Measurements from ENCODE around the gene SARM1.
"Not testable (repeated sequence)": the region's sequence is repeated elsewhere in the genome, so short reads cannot be mapped to it uniquely, and the experiment has no call there.

SARM1 gene

DNA sequence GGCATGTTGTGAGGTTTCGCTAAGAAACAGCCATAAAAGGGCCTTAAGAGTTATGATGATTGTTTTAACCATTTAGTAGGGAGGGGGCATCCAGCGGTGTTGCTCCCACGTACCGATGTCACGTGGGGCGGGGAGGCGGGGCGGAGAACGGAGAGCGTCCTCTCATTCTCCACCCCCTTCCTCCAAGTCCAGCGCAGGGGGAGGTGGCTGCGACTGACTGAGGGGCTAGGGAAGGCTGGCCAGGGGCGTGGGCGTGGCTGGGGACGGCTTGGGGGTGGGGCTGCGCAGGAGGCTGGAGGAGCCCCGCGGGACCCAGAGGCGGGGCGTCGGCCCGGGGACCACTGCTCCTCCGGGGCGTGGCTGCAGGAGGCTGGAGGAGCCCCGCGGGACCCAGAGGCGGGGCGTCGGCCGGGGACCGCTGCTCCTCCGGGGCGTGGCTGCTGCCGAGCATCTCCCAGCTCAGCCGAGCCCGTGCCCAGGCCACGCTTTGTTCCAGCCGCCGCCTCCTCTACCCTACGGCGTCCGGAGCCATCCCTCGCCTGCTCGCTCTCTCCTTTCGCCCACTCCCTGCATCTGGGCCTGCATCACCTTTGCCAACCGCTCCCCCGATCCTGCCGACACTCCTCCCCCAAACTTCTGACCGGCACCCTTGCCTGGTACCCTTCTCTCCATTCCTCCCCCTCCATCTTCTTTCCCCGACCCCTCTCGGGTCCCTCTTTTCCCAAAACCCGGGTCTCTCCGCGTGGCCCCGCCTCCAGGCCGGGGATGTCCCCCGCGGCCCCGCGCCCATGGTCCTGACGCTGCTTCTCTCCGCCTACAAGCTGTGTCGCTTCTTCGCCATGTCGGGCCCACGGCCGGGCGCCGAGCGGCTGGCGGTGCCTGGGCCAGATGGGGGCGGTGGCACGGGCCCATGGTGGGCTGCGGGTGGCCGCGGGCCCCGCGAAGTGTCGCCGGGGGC is at the start of gene SARM1:
Gene SARM1 (plus strand): TSS at position 450 of the 958 bp plus-strand sequence. CDS start 339 bp downstream, at position 789.
- peak; percentile 93 for DNase-seq (ENCODE audit: low spot score)

DNA sequence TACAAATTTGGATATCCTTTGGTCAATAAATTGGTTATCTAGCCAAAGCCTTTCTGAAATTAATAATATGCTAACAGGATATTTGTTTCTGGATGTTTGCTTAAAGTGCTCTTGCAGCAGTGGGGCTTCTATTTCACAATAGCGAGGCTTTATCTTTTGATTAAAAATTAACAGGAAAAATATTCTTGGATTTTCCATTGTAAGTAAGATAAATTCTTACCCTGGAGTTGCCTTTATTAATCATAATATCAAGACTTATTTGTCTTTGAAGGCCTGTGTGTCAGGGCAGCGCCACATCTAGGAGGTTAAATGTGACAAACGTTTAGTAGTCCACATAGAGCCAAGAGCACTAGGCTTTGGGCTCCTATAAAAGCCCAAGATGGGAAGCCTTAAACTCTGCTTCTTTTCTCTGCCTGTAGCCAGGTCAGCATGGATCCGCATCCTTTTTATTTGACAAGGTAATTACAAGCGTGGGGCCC is 47.2 kb upstream of the SARM1 start:
- no peak for DNase-seq (ENCODE audit: low spot score)

DNA sequence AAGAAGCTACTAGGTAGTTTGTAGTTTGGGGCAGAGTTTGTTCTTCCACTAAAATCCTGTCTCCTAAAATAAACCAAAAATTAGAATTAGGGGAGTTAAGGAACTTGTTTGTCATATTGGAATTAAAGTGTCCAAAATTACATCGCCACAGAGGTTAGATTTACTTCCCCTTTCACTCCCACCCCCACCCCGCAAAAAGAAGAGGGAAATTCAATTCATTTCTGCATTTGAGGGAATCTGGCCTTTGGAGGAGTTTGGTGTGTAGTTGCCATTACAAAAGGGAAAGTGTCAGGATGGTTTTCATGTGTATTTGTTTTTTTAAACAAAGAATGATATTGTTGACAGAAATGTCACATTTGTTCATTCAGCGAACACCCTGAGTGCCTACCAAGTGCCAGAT is 46.7 kb upstream of the SARM1 start:
- no peak for DNase-seq (ENCODE audit: low spot score)

DNA sequence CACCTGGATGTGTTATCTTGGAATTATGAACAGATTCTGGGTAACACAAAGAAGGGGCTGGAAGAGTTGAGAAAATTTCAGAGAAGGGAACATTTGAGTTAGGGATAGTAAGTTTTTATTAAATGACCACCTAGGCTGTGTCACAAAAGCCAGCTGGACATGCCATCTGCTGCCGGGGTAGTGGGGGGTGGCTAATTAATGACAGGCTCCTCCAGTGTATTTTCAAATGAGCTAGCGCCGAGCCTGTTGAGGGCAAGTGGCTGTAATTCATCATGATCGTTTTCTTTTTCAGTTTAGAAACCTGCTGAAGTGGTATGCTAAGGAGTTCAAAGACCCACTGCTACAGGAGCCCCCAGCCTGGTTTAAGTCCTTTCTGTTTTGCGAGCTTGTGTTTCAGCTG is 46.3 kb upstream of the SARM1 start:
- no peak for DNase-seq (ENCODE audit: low spot score)

DNA sequence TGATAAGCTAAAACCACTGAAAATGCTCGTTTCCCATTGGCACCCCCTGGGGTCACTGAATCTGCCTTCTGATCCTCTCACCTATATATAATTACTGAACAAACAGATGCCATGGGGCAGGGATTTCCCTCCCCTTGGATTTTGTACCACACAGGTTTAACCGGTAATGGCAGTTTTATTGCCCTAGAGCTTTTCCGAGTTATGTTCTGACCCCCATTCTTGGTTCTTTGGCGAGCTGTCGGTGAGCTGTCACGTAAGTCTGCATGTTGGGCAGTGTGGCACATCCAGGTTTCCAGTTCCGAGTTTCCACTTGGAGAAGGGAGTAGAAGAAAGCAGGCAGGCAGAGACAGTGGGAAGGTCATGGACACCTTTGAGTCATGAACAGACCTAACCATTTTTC is 45.4 kb upstream of the SARM1 start:
- no peak for DNase-seq (ENCODE audit: low spot score)

DNA sequence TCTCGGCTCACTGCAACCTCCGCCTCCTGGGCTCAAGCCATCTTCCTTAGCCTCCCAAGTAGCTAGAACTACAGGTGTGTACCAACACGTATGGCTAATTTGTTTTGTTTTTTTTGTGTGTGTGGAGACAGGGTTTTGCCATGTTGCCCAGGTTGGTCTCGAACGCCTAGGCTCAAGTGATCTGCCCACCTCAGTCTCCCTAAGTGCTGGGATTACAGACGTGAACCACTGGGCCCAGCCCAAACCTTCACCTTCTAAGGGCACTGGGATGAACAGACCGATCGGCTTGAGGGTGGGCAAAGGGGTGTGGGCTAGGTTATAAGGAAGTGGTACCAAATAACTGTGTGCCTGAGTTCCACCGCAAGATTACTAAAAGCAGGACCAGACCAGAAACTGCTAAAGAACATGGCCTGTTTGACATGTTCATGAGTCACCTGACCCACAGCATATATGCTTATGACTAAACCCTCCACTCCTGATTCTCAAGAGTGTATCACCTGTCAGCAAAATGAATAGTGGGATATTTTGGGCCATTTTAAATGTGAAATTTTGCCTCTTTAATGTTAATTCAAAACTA is 44.4 kb upstream of the SARM1 start:
- DNase-seq (ENCODE audit: low spot score) = no peak

DNA sequence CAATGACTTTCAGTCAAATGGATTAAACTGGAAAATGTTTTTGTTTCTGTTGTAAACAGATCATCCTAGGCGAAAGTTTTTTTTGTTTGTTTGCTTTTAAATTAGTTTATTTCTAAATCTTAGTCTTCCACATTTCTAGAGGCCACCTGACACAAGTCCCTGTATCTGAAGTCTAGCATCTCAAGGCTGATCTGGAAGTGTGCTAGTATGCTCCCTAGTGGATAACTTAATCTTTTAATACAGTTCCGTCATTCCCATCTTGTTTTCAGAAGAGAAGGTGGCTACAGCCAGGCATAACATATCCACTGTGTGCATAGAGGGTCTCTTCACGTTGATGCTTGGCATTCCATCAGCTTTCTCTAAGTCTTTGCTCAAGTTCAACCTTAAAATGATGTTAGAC is 43.8 kb upstream of the SARM1 start:
- DNase-seq (ENCODE audit: low spot score) = no peak

DNA sequence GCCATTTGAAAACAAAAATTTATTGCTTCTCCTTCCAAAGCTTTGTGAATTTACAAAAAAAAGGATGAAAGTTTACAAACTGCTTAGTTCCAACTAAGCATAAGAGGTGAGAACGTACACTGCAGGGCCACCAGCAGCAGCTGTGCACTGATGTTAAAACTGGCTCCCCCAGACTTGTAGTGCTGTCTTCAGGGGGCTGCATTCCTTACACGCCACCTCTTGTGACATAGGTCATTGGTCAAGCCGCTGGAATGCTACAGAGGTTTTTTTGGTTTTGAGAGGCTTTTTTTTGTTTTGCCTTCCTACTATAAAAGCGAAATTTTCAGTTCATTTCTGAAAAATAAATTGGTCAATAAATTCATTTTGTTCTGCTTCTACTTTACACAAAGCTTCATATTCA is 43.2 kb upstream of the SARM1 start:
- no peak for DNase-seq (ENCODE audit: low spot score)

DNA sequence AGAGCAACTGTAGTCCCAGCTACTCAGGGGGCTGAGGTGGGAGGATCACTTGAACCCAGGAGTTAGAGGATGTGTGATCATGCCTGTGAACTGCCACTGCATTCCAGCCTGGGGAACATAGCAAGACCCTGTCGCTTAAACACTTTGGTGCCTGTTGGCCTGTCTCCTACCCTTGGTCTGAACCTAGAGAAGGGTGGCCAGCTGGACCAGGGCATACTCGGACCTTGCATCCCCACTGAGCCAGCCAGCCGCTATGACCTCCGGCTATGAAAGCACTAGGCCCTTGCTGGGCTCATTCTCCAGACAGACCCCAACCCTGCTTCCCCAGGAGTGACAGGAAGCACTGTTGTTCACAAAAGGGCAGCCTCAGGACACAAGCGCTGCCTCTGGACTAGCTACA is 40.8 kb upstream of the SARM1 start:
- DNase-seq (ENCODE audit: low spot score) = no peak

DNA sequence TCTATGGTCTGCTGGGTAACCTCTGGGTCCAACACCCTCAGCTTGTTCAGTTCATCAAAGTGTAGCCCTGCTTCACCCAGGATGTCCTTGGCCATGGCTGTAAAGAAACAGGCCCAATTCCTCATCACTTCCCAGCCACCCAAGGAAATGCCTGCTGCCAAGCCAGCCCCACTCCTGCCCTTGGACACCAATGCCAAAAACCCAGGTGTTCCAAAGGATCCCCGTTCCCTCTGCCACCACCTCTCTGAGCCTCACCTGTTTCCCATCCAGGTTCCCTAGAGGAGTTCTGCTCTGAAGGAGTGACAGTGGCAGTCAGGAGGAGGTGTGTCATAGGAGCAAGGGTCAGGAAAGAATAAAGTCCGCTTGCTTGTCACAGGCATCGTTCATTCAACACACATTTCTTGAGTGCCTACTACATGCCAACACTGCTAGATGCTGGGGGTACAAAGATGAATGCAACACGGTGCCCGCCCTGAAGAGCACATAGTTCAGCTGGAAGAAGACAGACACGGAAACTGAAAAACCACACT is 39.5 kb upstream of the SARM1 start:
- DNase-seq (ENCODE audit: low spot score) = no peak

DNA sequence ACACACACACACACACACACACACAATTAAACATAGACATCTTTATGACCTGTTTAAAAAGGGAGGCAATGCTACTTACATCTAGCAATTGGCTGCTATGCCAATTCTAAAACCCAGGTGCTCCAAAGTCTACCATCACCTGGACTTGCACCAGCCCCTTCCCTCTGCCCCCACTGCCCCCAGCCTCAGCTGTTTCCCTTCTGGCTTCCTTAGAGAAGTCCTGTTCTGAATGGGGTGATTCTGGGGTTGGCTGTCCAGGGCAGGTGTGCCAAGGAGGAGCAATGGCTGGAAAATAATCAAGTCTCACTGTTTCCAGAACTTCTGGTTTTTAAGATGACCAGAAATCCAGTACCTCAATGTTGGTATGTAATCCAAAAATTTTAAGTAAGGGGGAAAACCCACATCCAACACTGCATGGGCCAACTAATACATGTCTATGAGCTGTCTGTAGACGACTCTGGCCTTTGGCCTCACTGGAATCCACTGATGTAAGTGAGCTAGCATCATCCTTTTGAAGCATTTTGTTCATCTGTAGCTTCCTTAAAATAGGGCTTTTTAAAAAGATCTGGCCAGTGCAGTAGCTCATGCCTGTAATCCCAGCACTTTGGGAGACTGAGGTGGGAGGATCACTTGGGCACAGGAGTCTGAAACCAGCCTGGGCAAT is 38.3 kb upstream of the SARM1 start:
- no peak for DNase-seq (ENCODE audit: low spot score)

DNA sequence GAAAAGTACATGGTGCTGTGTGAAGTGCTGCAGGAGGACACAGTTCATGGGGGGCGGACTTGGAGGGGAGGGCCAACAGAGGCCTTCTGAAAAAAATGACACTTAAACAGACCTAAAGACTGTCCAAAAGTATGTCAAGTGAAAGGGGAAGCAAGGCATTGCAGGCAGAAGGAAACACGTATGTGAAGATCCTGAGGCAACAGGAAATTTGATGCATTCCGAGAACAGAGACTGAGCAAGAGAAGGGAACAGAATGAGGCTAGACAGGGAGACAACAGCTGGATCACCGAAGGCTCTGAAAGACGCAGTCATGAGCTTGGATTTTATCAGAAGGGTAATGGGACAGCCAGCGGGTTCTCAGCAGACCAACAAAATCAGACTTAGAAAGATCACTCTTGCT is 37.3 kb upstream of the SARM1 start:
- no peak for DNase-seq (ENCODE audit: low spot score)

DNA sequence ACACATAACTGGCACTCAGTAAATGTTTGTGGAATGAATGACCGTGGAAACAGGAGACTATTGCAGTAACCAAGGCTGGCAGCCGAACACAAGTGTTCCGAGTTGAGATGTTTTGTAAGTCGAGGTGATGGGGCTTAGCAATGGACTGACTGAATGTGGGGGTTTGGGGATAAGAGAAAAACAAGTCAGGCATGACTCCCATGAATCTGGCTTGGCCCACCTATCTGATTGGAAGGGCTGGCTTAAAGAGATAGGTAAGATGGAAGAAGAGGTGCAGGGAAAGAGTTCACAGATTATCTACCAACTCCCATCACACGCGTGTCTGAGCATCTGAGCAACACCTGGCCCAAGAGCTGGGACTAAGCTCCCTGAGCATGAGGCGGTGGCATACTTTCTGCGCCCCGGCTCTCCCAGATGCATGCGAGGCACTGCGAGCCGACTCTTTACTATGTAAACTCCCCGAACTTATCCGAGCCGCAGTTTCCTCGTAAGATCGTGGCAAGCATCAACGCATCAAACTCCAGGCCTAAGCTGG is 36.8 kb upstream of the SARM1 start:
- no peak for DNase-seq (ENCODE audit: low spot score)

DNA sequence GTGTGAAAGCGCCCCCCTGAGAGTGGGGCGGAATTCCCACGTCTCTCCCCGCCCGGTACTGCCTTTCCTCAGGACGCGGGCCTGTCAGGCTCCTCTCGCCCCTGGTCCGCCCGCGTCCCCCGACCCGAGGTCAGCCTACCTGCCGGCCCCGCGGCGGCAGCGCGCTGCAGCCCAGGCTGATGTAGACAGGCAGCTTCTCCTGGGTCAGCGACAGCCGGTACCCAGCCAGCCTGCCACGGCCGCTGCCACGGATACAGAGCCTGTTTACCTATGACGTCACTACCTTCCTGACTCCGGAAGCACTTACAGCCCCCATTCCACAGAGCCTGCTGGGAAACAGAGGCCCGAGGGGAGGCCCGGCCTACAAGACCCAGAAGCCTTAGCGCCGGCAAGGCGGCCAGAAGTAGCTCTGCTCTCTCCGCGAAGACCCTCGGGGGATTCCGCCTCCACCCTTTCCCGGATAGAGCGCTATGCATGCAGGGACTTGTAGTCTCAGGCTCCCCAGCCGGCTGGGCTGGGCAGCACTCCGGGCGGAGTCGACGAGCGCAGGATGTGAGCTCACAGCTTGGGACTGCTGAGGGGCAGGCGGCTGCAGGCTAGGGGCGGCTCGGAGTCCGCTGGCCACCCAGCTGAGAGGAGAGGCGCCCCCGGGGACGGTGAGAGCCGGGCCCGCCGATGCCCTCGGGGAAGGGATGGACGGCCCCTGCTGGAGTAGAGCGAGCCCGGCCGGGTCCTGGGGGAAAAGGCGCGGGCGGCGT is 36.1 kb upstream of the SARM1 start, which contains the start of the genes IFT20 and TNFAIP1:
Gene IFT20 (minus strand): TSS at position 272 of the 758 bp plus-strand sequence. CDS start 3,487 bp downstream, outside the sequence.
Gene TNFAIP1 (plus strand): TSS at position 561 of the 758 bp plus-strand sequence. CDS start 3,761 bp downstream, outside the sequence.
- DNase-seq (ENCODE audit: low spot score) = peak; percentile 95

DNA sequence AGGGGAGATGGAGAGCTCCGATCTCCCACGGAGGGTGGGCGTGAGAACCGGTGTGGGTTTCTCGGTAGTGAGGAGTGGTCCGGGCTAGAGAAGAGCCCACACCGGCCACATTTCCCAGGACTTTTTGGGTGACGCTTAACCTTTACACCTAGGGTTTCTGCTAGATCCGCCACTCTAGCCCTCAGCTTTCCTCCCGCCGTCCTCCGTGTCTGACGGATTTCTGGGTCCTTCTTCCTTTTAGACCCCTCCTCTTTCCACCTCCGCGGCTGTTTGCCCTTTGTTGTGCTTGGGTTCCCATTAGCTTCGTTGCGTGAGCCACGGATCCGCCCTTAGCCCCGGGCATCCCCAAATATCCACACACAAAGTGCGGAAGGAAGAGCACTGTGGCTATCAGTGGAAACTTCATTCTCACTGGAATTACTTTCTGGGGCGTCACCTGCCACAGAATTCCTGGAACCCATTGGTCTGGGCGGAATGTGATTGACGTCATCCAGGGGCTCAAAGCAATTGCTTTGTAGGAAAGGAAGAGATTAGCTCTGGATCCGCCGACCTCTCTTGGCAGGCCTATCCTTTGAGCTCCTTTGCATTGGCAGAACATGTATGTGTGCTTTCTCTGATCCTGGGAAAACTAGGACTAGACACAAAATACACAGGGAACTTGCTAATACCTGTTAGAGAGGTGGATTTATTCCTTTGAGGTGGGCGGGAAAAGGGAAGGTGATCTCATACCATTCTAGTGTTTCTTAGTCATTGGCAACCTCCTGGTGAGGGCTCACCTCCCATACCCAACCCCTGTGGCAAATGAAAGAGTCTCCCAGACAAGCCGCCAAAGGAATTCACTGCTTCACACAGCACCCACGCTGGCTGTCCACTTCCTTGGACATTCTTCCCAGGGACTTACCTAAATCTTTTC is 35.3 kb upstream of the SARM1 start:
- DNase-seq (ENCODE audit: low spot score) = no peak

DNA sequence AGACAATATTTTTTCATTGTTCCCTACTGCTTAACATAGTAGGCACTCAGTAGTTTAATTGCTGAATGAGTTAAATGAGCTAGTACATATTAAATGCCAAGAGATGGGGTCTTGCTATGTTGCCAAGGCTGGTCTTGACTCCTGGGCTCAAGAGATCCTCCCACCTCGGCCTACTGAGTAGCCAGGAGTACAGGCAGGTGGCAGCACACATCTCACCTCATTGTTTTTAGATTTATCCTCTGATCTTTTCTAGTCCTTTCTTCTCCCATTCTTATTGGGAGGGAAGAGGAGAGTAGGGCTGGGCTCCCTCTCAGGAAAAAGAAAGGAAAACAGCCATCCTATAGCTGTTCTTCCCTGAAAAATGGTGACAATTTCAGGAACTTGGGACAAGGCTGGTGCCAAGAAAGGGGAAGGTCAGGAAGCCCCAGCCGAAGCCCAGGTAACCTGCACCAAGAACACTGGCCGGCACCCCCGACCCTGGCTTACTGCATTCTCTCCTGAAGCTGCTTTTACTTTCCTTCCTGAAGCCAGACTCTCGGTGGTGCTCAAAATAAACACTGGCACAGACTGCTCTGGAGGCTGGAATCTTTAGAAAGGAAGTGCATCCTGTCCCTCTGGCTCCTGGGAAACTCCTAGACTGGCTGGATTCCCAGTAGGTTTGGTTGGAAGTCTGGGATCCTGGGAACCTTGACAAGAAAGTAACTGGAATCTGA is 33.3 kb upstream of the SARM1 start:
- DNase-seq (ENCODE audit: low spot score) = no peak

DNA sequence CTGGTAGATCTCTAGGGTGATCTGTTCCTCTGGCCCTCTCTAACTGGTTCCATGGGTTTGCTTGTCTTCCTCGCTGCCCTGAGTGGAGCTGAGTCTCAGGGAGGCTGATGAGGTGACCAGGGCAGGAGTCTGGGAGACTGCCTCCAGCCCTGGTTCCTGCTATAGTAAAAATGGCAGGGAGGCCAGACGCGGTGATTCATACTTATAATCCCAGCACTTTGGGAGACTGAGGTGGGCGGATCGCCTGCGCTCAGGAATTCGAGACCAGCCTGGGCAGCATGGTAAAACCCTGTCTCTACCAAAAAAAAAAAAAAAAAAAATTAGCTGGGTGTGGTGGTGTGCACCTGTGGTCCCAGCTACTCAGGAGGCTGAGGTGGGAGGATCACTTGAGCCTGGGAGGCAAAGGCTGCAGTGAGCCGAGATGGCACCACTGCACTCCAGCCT is 32.7 kb upstream of the SARM1 start:
- DNase-seq (ENCODE audit: low spot score) = not testable (repeated sequence)

DNA sequence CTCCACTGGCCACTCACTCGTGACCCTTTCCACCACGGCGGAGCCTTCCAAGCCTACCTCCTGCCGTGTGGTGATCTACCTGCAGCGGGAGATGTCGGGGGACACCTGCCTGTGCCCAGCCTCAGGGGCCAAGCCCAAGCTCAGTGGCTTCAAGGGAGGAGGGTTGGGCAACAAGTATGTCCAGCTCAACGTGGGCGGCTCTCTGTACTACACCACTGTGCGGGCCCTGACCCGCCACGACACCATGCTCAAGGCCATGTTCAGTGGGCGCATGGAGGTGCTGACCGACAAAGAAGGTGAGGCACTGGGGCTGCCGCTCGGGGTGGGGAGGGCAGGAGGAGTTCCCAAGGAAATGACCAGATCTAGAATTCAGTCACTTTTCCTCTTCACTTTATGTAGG is 32.1 kb upstream of the SARM1 start:
- no peak for DNase-seq (ENCODE audit: low spot score)

DNA sequence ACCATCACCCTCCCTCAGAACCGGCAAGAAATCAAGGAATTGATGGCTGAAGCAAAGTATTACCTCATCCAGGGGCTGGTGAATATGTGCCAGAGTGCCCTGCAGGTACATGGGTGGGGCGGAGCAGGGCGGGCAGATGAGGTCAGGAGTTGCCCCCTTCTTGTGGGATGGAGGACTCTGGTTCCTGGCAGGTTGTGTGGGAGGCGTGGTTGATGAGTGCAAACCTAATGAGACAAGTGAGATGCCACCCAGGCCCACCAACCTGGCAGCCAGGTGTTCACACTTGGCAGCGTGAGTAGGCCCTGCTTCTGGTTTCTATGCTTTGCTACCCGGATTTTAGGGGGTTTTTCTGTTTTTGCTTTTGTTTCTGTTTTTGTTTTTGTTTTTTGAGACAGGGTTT is 31.1 kb upstream of the SARM1 start:
- no peak for DNase-seq (ENCODE audit: low spot score)
